HG02798 (cell line): ENCODE measurements around the gene N4BP2.
"Not testable (repeated sequence)": the region's sequence is repeated elsewhere in the genome, so short reads cannot be mapped to it uniquely, and the experiment has no call there.

Source experiments
- ATAC-seq: cut with Tn5 transposase; IDR thresholded peaks from one replicate; pipeline ENCODE4 v1.9.1; 2021; ENCODE audit warnings: mild to moderate bottlenecking; ENCODE audit not compliant: unreplicated experiment, poor library complexity

The N4BP2 gene

DNA sequence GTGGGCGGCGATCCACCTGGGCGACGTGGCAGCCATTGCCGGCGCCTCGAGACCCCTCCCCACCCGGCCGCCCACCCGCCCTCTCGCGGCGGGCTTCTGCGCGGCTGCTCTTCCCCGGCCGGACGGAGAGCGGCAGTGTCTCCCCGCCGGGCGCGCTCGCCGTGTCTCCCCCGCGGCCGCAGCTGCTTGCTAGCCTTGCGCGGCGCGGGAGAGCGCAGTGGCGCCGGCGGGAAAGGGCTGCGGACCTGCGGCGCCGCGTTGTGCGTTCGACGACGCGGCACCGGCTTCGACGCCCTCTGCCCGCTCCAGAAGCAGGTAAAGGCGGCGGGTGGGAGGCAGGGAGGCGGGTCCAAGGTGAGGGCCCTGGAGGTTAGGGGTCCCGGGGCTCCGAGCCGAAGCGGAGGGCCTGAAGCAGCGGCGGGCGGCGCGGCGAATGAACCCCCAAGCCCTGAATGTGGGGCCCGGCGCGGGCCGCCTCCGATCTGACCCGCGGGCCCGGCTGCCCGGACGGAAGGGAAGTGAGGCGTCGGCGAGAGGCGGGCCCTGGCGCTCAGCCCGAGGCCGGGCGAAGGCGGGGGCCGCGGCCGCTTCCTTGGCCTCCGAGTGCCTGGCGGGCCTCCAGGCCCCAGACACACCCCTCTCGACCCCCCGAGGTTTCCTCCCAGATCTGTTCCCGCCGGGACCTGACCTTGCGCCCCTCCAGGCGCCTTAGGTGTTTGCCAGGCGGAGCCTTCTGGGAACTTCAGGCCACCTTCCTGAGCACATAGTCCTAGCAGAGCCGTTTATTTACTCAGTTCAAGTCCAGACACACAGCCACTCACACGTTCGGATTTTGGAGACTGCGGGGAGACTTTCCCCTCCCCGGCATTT, at the start of gene N4BP2:
Gene N4BP2 (plus strand): TSS at position 135 of the 870 bp plus-strand sequence. CDS start 40,491 bp downstream, outside the sequence.
- peak; percentile 69 for ATAC-seq

DNA sequence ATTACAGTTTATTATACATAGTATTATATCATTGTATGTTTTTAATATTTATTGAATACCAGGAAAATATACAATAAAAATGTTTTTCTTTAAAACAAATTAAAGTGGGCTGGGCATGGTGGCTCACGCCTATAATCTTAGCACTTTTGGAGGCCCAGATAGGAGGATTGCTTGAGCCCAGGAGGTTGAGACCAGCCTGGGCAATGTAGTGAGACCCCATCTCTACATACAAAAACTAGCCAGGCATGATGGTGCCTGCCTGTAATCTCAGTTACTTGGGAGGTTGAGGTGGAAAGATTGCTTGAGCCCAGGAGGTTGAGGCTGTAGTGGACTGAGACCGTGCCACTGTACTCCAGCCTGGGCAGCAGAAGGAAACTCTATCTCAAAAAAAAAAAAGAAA, 40.6 kb upstream of the N4BP2 start:
- no peak for ATAC-seq

DNA sequence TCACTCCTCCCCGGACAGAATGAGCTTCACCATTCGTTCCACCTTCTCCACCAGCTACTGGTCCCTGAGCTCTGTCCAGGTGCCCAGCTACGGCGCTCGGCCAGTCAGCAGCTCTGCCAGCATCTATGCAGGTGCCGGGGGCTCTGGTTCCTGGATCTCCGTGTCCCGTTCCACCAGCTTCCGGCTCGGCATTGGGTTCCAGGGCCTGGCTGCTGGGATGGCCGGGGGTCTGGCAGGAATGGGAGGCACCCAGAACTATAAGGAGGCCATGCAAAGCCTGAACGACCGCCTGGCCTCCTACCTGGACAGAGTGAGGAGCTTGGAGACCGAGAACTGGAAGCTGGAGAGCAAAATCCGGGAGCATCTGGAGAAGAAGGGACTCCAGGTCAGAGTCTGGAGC, 36.4 kb upstream of the N4BP2 start:
- ATAC-seq, result no peak

DNA sequence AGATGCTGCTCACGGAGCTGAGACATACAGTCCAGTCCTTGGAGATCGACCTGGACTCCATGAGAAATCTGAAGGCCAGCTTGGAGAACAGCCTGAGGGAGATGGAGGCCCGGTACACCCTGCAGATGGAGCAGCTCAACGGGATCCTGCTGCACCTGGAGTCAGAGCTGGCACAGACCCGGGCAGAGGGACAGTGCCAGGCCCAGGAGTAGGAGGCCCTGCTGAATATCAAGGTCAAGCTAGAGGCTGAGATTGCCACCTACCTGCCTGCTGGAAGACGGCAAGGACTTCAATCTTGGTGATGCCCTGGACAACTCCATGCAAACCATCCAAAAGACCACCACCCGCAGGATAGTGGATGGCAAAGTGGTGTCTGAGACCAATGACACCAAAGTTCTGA, 35.5 kb upstream of the N4BP2 start:
- ATAC-seq, result not testable (repeated sequence)

DNA sequence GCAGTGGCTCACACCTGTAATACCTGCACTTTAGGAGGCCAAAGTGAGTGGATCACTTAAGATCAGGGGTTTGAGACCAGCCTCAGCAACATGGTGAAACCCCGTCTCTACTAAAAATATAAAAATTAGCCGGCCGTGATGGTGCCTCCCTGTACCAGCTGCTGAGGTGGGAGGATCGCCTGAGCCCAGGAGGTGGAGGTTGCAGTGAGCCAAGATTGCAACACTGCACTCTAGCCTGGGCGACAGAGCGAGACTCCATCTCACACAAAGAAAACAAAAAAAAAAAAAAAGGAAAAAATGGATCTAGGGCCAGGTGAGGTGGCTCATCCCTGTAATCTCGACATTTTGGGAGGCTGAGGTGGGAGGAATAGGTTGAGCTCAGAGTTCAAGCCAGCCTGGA, 32.6 kb upstream of the N4BP2 start:
- ATAC-seq, result not testable (repeated sequence)

DNA sequence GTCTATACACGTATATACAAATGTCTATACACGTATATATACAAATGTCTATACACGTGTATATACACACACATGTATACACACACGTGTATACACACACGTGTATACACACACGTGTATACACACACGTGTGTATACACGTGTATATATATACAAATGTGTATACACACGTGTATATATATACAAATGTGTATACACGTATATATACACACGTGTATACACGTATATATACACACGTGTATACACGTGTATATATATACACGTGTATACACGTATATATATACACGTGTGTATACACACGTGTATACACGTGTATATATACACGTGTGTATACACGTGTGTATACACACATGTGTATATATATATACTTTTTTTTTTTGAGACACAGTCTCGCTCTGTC, 23.9 kb upstream of the N4BP2 start:
- no peak for ATAC-seq

DNA sequence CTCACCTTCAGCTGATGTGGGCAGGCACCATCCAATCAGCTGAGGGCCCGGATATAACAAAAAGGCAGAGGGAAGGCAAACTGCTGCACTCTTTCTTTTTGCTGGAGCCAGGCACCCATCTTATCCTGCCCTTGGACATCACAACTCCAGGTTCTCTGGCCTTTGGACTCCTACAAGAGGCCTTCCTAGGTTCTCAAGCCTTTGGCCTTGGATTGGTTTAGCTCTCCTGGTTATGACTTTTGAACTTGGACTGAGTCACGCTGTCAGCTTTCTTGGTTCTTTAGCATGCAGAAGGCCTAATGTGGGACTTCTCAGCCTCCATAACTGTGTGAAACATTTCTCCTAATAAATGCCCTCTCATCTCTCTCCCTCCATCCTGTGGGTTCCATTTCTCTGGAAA, 23.0 kb upstream of the N4BP2 start:
- ATAC-seq, result no peak

DNA sequence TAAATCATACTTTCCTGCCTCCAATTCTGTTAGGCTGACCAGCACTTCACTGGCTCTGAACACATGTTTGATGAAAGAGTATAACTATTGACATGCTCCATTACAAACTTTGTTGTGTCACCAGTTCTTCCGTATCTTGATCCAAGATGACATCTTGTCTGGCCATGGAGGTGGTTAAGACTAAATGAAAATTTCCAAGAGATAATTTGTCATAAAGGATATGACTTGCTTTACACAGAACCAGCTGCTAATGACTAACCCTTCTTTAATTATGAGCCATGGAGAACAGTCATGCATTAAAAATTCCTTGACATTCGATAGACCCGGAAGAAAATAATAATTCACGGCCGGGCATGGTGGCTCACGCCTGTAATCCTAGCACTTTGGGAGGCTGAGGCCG, 17.7 kb upstream of the N4BP2 start:
- no peak for ATAC-seq

DNA sequence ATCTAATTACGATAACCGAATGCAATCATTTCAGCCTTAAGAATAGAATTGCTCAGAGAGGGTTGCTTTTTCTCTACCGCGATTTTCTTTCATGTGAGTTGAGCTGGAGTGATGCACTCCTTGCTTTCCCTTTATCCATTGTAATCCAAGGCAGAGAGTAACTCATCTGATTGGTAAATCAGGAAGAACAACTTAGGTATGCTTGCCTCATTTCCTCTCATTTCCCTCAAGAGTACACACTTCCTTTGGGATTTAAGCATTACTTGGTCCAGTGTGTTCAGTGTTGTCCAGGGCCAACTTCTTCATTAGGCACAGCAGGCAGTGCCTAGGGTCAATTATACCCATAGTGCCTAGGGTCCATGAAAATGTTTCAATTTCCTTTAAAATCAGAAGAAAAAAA, 15.7 kb upstream of the N4BP2 start:
- ATAC-seq, result no peak

DNA sequence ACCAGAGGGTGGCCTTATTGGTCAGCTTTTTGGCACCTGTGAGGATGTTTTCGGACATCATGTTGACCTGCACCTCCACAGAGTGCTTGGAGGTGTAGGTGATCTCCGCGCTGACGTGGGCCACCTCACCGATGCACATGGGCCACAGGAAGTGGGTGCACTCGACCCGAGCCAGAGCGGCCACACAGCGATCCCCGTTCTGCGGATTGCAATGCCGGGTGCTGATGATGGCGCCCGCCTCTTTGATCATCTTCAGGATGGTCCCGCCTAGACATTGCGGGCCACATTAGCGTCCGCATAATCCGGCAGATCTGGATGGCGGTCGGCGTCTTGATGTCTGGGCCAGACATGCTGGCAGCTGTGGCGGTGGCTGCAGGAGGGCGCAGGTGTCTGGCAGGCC, 12.9 kb upstream of the N4BP2 start:
- no peak for ATAC-seq

DNA sequence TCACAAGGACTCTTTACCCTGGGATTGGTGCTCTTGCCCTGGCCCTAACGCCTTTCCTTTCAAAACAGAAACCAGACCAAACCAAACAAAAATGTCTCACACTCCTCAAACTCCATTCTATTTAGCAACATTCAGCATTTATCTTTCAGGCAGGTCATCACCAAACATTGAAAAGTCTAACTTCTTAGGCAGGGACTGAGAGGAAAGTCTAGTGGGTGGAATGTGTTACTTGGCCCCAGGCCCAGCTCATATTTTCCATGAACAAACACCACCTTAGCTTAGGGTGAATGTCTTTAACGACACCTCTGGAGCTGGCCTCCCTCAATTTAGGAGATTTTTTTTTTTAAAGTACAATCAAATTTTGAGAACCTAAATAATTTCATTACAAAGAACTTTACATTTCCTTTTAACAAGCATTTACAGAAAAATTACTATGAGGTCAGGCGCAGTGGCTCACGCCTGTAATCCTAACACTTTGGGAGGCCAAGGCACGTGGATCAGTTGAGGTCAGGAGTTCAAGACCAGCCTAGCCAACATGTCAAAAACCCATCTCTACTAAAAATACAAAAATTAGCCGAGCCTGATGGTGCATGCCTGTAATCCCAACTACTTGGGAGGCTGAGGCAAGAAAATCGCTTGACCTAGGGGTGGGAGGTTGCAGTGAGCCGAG, 10.2 kb upstream of the N4BP2 start:
- no peak for ATAC-seq

DNA sequence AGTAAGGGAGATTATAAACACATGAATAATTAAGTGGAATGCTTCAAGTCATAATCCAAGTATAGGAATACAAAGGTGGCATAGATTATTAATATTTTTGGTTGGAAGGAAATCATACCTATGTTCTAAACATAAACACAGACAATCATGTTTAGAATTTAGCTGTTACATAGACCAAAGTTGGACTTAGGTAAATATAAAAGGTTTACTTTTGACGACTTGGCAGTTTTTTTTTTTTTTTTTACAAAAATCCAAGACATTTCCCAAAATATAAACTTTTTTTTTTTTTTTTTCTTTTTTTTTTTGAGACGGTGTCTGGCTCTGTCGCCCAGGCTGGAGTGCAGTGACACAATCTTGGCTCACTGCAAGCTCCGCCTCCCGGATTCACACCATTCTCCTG, 3.5 kb upstream of the N4BP2 start:
- ATAC-seq, result no peak

DNA sequence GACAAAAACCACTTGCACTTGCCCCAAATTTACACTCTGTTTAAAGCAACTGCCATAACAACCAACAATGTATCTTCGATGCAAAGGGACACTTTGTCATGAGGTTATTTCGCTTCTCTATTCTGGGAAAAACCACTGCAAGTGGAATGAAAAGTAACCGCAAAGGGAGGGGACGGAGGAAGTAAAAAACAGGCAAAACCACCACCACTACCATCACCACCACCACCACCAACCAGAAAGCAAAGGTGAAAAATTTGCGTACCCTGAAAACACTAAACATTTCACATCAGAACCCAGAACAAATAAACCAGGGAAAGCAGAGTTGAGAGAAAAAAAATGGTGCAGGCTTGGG, 1.2 kb upstream of the N4BP2 start:
- ATAC-seq, result no peak

DNA sequence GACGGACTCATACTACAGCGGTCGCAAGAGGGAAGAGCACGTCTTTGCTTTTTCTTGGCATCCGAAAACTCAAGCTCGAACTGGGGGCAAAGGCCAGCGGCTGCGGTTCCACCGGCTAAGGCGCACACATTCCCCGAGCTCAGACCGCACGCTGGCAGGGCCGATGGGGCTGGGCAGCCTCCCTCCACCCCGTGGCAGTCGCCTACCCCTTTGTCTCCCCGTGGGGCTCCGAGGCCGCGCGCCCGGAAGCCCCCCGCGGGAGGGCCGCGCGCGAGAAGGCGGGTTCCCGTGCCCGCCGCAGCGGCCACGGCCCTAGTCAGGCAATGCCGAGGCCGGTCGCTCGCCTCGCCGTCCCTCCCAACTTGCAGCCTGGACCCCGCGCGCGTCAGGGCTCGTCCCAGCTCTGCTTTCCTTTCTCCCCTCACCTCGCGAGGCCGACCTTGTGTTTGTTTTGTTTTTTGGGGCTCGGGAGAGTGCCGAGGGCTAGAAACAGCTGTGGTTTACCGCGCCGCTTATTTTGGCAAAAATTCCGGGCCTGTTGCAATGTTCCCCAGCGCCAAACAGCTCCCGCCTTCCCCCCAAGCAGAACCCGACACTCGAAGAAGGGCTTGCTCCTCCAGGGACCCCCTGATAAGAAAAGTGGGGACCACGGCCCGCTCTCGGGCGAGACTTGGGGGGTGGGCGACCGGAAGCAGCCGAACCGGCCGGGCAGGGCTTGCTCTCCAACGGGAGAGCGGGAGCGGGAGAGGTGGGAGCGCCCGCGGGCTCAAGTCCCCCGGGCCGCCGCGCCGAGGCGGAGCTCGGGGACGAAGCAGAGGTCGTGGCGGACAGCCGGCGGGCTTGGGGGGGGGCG, 561 bp upstream of the N4BP2 start:
- ATAC-seq, result peak; percentile 25

DNA sequence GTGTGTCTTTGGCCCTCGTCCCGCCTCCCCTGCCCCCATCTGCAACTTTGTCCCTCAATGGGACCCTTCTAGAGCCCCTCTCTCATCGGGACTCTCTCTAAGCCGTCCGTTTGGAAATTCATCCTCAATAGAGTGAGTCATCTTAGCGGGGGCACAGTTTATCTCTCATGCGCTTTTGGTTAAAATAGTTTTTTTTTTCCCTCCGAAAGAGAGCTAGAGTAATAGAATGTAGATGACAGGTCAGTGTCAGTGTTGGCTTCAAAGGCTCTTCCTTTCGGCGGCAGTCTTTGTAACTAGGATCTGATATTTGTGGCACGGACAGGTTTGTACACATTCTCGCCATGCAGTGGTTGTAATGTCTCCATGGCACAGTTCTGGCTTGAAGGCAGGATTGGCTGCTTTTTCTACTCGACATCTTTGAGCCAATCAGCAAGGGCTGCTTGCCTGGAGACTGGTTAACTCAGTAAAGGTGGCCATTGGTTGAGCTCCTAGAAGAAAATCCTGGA, 989 bp downstream of the N4BP2 start:
- peak; percentile 74 for ATAC-seq

DNA sequence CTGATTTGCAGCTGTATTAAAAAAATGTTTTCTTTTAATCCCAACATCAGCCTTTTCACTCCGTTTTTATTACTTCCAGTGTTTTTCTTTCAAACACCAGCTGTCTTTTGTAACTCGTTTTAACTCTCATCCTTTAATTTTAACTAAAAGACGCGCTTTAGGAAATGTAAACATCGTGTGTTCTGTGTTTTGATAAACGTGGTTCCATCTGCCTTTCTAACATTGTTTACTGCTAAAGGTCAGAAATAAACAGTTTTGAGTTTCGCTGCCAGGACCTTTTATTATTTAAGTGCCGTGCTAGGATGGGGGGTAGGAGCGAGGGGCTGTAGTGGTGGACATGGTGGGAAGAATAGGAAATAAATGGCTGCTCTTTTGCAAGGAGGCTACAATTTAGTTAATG, 1.5 kb downstream of the N4BP2 start:
- ATAC-seq, result no peak

DNA sequence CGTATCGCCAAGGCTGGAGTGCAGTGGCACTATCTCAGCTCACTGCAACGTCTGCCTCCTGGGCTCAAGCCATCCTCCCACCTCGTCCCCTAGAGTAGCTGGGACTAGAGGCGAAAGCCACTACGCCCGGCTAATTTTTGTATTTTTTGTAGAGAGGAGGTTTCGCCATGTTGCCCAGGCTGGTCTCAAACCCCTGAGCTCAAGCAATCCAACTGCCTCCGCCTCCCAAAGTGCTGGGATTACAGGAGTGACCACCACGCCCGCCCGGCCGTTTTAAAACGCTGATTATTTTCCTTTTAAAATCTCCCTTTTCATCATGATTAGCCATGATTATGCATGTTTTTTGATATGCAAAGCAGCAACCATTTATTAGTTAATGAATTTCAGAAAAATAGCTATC, 2.2 kb downstream of the N4BP2 start:
- no peak for ATAC-seq

DNA sequence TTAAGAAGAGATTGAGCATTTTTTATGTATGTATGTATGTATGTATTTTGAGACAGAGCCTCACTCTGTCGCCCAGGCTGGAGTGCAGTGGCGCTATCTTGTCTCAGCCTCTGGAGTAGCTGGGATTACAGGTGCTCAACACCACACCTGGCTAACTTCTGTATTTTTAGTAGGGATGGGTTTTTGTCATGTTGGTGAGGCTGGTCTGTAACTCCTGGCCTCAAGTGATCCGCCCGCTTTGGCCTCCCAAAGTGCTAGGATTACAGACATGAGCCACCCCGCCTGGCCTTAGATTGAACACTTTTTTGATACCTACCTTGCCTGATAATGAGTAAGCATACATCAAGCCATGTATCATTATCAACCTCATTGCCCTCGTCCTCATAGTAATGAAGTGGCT, 2.7 kb downstream of the N4BP2 start:
- ATAC-seq, result no peak

DNA sequence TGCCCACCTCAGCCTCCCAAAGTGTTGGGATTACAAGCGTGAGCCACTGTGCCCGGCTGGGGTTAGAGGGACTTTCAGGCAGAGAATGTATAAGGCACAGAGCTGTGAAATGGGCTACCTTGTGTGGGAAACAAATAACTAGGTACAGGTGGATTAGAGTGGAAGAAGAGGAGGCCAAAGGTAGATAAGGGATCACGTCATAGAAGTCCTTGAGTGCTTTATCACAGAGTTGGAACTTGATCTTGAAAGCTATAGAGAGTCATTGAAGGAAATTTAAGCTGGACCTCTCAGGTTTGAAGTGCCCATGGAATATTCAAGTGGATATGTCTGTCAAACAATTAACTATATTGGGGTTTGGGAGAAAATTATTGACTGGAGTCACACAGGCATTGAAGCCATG, 8.4 kb downstream of the N4BP2 start:
- ATAC-seq, result no peak

DNA sequence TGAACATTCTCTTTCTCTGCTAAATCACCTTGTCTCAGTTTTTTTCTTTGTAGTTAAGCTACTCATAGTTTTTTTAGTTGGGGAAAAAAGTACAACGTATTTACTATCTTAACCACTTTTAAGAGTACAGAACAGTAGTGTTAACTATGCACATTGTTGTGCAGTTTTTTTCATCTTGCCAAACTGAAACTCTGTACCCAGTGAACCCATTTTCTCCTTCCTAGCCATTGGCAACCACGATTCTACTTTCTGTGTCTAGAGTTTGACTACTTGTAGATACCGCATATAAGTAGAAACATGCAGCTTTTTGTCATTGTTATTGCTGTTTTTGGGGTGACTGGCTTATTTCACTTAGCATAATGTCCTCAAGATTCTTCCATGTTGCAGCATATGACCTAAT, 10.0 kb downstream of the N4BP2 start:
- no peak for ATAC-seq

DNA sequence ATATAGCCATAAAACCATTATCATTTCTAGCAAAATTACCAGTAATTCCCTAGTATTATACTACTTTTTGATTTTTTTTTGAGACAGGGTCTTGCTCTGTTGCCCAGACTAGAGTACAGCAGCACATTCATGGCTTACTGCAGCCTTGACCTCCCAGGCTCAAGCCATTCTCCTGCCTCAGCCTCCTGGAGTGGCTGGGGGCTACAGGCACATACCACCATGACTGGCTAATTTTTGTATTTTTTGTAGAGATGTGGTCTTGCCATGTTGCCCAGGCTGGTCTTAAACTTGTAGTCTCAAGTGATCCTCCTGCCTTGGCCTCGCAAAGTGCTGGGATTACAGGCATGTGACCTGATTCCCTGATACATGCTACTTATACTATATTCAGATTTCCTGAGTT, 13.7 kb downstream of the N4BP2 start:
- no peak for ATAC-seq
